G401 (cell line): Measurements from ENCODE around the gene SLC27A5. TPM values are rescaled to one million over a fixed set of nuclear protein-coding genes. Genes with fewer than 3 reads are reported as not detected.
A peak's percentile ranks its signal among the peaks of the same experiment; 100 is the strongest.
"Not testable (repeated sequence)": the region's sequence is repeated elsewhere in the genome, so short reads cannot be mapped to it uniquely, and the experiment has no call there.

ENCODE experiments used
- DNase-seq: peaks from one replicate; pipeline ENCODE4 v3.0.0-alpha.2; 2015; ENCODE audit warnings: low spot score
- in situ Hi-C: cut with HindIII; loops from 2 replicates; pipeline ENCODE4 v1.10.0; 2016; ENCODE audit warnings: low sequenced_read_pairs, mixed read lengths
- total RNA-seq: library from RNA; depleted of rRNA; stranded (reverse); fragments of >200 nt; shearing (Covaris generic); gene quantifications from 2 replicates; pipeline ENCODE4 v1.2.3, GENCODE V29; 2014

The SLC27A5 gene
- total RNA-seq, 1 experiment from 2014 or later, result 12.0 TPM

DNA sequence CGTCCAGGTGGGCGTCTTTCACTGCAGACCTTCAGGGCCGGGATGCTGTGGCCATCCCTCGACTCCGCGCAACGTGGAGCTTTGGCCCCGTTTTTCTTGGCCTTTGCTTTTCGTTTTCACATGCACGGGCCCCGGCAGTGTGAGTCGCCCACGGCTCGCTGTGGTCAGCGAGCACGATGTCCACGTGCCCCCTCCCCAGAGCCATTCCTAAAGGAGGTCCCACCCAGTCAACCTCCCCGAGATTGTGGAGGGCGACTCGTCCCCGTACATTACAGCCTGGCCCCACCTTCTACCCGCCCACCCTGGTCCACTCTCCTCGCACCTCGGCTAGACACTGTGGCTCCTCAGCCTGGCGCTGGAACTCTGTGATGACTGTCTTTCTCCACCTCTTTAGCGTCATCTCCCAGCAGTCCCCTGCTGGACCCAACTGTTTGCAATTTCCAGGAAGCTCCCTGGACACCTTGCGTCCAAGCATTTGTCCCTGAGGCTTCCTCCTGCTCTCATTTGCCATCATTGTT is 35.2 kb downstream of the SLC27A5 start:
- in situ Hi-C loops, result no loop called here
- DNase-seq, result peak; percentile 17

DNA sequence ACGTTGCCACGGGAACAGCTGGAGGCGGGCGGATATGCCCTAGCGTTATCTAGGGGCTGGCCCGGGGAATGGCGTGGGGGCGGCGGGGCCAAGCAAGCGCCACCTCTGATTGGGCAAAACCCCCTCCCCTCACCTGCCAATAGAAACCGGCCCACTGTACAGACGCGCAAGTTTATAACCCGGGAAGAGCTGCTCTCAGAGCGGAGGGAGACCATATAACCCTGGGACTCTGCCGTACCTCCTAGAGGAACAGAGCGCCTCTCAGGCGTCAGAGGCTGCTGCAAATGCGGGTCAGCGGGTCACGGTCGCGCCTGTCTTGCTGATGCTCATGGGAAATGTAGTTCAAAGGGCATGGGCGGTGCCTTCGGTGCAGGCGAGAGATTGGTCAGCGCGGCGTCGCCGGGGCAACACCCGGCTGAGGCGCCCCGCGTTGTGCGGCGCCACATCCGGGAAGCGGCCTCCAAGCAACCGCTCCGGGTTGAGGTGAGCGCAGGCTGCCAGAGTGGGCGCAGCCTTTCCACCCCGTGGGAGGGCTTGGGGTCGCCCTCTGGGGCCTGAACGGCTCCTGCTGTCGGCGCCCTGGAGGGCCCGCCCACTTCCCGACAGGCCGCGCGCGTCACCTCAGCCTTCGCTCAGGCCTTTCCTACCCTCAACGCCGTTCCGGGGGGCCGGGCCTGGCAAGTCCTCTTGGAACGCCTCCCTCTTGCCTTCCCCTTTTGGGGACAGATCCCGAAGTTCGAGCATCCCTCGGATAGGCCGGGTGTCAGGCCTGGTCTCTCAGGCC is 35.9 kb downstream of the SLC27A5 start, which contains the start of gene ZNF446:
TSS of gene ZNF446 (plus strand) at position 639 of the 784 bp plus-strand sequence. CDS start 867 bp downstream, outside the sequence.
- DNase-seq, result peak; percentile 98
- in situ Hi-C loops, result no loop called here

GRCh38 chr19:58474997-58475713 is 36.6 kb downstream of the SLC27A5 start:
- in situ Hi-C loops, result no loop called here
- DNase-seq, result no peak

GRCh38 chr19:58474291-58474996 is 37.3 kb downstream of the SLC27A5 start:
- in situ Hi-C loops, result no loop called here
- no peak for DNase-seq

- no peak for DNase-seq
- in situ Hi-C loops, result no loop called here
These were observed 38.0 kb downstream of the SLC27A5 start for GRCh38 chr19:58473775-58474174.

- in situ Hi-C loops, result no loop called here
- no peak for DNase-seq
These were observed 40.1 kb downstream of the SLC27A5 start for GRCh38 chr19:58471736-58472135.

DNA sequence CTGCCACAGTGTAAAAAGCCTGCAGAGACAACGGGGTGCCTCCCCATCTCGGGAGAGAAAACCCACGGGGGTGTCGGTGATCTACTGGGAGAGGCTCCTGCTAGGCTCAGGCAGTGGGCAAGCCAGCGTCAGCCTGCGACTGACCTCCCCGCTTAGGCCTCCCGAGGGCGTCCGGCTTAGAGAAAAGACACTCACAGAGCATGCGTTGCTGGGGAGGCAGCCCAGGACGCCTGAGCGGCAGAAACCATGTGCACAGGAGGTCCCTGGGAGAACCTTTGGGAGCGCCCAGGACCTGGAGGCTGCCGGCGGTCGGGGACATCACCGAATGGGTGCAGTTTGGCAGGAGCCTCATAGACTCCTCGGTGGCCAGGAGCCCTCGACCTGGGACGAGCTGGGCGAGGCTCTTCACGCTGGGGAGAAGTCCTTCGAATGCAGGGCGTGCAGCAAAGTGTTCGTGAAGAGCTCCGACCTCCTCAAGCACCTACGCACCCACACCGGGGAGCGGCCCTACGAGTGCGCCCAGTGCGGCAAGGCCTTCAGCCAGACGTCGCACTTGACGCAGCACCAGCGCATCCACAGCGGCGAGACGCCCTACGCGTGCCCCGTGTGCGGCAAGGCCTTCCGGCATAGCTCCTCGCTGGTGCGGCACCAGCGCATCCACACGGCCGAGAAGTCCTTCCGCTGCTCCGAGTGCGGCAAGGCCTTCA is 40.8 kb downstream of the SLC27A5 start:
- DNase-seq, in situ Hi-C loops: not testable (repeated sequence)

GRCh38 chr19:58469241-58470013 is 42.4 kb downstream of the SLC27A5 start:
- DNase-seq, result no peak
- in situ Hi-C loops, result no loop called here

- DNase-seq, result no peak
- in situ Hi-C loops, result no loop called here
These were observed 43.5 kb downstream of the SLC27A5 start for GRCh38 chr19:58468216-58468839.

GRCh38 chr19:58466760-58467589 is 44.8 kb downstream of the SLC27A5 start, which contains the start of gene ZNF324:
ZNF324 (plus strand) TSS chr19:58467080; CDS start chr19:58469186, 2,106 bp downstream.
- in situ Hi-C loops, result no loop called here
- peak; percentile 98 for DNase-seq

- in situ Hi-C loops, result no loop called here
- no peak for DNase-seq
These were observed 45.6 kb downstream of the SLC27A5 start for GRCh38 chr19:58466089-58466759.

GRCh38 chr19:58460039-58460438 is 51.8 kb downstream of the SLC27A5 start:
- no peak for DNase-seq
- in situ Hi-C loops, result no loop called here

GRCh38 chr19:58456111-58456510 is 55.7 kb downstream of the SLC27A5 start:
- in situ Hi-C loops, result no loop called here
- no peak for DNase-seq

GRCh38 chr19:58455306-58455705 is 56.5 kb downstream of the SLC27A5 start:
- in situ Hi-C loops, result no loop called here

DNA sequence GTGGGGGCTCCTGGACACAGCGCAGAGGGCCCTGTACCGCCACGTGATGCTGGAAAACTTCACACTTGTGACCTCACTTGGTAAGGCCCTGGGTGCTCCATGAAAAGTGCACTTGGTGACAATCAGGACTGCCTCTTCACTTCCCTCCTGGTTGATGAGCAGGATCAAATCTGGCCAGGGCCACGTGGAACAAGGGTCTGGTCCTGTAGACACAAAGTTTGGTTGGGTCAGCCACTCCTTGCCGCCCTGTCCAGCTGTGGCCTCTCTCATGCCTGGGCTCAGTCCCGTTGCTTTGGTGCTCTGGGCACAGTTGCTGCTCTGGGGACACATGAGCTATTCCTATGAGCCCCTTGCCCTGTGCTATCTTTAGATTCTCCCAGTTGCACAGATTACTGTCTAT is 58.0 kb downstream of the SLC27A5 start:
- DNase-seq, result no peak
- in situ Hi-C loops, result no loop called here

More at GRCh38 chr19:58455306-58455705, 56.5 kb downstream of the SLC27A5 start:
- DNase-seq, result no peak

- DNase-seq, result peak; percentile 98
- in situ Hi-C loops, result no loop called here
These were observed 60.3 kb downstream of the SLC27A5 start, which contains the start of gene ZNF324B for GRCh38 chr19:58451358-58452101. ZNF324B (plus strand) TSS chr19:58451622; CDS start chr19:58453702, 2,080 bp downstream.
